Raji (cell line): Measurements from ENCODE around the gene SNX30.

Experiments
- POLR2A ChIP-seq: IDR thresholded peaks from 2 replicates; pipeline ENCODE4 v1.6.1; 2011; ENCODE audit warnings: low read depth, low read length, control low read depth; ENCODE audit not compliant: insufficient read depth

Gene SNX30

DNA sequence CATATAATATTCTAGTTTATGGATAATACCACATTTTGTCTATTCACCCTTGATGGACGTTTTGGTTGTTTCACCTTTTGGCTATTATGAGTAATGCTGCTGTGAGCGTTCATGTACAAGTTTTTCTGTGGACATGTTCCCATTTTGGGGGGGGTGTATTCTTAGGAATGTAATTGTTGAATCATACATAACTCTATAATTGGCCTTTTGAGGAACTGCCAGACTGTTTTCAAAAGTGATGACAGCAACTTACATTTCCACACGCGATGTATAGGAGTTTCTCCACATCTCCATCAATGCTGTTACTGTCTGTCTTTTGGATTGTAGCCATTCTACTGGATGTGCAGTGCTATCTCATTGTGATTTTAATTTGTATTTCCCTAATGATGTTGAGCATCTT is 70.3 kb downstream of the SNX30 start:
- TF ChIP-seq POLR2A, result no peak

DNA sequence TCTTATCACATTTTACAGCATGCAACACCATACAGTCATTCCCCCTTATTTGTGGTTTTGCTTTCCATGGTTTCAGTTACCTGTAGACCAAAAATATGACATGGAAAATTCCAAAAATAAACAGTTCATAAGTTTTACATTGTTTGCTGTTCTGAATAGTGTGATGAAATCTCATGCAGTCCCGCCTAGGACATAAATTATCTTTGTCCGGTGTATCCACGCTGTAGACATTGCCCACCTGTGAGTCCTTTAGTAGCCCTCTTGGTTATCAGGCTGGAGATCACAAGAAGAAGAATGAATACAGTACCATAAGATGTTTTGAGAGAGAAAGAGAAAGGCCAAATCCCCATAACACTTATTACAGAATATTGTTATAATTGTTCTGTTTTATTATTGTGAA is 72.1 kb downstream of the SNX30 start:
- no peak for TF ChIP-seq POLR2A

DNA sequence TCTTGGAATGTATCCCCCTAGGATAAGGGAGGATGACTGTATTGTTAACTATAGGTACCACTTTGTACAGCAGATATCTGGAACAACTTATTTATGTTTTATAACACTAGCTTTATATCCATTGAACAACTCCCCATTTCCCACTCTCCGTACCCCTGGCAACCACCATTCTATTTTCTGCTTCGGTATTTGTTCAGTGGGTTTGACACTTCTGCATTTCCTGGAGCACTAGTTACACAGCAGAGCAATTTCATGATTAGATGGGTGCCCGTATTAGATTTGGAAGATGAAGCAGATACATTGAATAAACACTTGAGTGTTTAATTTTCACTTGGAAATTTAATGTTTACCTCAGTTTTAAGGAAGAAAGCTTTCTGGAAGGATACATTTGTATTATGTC is 72.7 kb downstream of the SNX30 start:
- TF ChIP-seq POLR2A, result no peak

DNA sequence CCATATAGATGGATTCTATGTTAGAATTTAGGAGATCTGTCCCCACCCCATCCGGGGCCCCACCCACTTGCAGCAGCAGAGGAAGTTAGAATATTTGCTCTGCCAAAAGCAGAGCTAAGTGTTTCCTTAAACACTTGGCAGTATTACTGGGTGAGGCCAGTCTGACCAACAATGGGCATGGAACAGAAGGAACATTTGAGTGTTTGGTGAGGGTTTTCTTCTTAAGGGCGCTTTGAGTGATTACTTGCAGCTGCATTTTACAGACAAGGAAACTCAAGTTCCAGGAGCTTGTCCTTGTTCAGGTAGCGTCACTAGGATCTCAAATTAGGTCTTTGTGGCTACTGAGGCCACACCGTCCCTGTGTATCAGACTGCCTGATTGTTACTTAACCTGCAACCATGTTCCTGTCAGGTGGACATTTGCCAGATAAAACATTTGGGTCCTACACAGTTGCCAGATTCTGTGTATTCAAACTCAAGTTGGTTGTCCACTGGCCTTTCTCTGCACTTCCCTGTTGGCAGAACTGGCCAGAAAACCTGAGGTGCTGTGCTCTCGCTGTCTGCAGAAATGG is 80.8 kb downstream of the SNX30 start:
- no peak for TF ChIP-seq POLR2A

DNA sequence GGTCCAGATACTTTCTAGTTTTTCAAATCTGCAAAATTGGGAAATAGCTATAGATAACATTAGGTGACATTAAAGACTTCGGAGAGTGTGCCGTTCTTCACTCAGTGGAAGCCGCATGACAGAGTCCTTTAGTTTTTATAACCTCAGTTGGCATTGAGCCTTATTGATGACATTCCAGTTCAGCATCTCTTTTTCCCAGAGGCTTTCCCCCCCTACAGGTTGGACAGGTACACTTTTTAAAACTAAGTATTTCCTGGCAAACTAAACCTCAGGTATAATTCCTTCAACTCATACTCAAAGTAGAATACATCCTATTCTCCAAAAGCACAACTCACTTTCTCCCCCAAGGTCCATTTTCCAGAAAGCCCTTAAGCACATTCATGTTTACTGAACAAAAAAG is 81.4 kb downstream of the SNX30 start:
- TF ChIP-seq POLR2A, result no peak

GRCh38 chr9:112833081-112833480 is 82.5 kb downstream of the SNX30 start:
- TF ChIP-seq POLR2A, result no peak

- no peak for TF ChIP-seq POLR2A
Measured at GRCh38 chr9:112836394-112836793, 85.8 kb downstream of the SNX30 start.

DNA sequence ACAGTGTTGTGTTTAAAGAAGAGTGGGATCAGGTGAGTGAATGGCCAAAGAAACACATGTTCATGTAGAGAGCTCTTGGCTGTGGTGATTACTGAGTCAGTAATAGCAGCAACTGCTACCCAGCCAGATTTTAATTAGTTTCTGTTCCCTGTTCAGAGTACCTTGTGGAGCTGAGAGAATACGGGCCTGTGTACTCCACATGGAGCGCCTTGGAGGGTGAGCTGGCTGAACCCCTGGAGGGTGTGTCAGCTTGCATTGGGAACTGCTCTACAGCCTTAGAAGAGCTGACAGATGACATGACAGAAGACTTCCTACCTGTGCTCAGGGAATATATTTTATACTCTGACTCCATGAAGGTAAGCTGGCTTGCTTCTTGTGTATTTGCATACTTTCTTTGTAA is 87.8 kb downstream of the SNX30 start:
- TF ChIP-seq POLR2A, result no peak

DNA sequence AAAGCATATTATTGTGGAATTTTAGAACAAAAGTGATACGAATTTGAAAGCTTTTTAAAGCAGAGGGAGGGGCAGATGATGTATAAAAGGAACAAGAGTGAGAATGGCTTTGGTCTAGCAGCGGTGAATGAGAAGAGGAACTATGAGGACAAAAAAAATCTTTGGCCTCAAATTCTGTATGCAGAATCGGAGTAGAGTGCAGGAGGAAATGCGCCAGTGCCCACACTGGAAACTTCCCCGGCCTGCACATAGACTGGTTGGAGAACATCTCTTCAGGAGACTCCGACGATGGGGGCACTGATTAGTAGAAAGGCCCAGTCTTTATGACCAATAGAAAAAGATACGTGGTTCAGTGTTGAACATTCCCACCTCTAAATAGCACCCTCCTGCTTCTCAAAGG is 88.8 kb downstream of the SNX30 start:
- TF ChIP-seq POLR2A, result no peak

- no peak for TF ChIP-seq POLR2A
Measured at GRCh38 chr9:112841261-112841660, 90.7 kb downstream of the SNX30 start.

- TF ChIP-seq POLR2A, result no peak
Measured at GRCh38 chr9:112842555-112842954, 92.0 kb downstream of the SNX30 start.

- no peak for TF ChIP-seq POLR2A
Measured at GRCh38 chr9:112844771-112845542, 94.4 kb downstream of the SNX30 start.

DNA sequence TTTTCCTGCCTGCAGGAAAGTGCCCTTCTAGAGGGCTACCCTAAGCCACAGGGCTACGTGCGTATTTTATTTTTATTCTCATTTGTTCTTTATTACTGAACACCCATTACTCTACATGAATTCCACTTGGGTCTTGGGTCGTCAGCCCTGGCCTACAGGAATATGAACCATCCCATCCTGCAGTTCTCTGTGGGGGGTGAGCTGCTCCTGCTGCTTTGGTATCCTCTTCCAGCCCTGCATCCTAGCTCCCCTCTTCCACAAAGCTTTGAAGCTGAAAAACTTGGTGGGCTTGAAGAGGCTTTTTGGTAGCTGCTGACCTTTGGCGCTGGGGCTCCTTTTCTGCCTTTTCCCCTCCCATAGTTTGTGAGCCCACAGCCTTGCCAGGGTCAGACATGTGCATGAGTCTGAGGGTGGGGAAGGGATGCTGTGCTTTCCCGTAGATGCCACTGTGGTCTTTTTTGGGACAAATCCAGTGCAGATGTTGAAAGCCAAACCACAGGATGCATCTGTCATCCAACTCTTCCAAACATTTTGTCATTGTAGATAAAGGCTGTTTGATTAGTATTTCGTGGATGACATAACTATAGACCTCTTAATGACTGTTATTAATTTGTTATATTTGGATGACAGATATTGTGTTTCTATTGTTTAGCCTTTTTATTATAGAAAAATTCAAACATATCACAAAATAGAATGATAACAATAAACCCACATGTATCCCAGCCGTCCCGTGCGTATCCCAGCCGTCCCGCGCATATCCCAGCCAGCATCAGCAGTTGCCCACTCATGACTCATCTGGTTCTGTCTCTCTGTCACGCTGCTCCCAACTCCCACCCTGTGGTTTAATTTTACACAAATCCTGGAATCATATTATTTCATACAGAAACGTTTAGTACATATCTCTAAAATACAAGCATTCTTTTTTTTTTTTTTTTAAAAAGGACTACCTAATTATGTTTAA is 96.2 kb downstream of the SNX30 start:
- TF ChIP-seq POLR2A, result no peak

- no peak for TF ChIP-seq POLR2A
Measured at GRCh38 chr9:112848316-112849151, 98.0 kb downstream of the SNX30 start.

GRCh38 chr9:112849363-112849922 is 98.9 kb downstream of the SNX30 start:
- no peak for TF ChIP-seq POLR2A

DNA sequence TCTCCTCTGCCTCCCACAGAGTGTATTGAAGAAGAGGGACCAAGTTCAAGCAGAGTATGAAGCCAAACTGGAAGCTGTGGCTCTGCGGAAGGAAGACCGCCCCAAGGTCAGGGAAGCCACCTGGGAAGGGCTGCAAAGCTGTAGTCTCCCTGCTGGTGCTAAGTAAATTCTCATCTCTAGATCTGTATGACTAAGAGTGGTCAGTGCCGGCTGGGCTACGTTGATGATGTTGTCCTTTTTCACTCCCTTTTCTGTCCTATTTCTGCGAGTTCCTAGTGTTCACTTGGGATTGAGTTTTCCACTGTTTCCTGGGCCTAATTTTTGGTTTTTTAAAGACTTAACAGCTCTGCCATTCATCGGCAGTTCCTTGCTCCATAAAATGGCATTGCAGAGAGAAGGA is 100.3 kb downstream of the SNX30 start:
- TF ChIP-seq POLR2A, result no peak
